Measurements from ENCODE around the gene H2AZ2.

DNA sequence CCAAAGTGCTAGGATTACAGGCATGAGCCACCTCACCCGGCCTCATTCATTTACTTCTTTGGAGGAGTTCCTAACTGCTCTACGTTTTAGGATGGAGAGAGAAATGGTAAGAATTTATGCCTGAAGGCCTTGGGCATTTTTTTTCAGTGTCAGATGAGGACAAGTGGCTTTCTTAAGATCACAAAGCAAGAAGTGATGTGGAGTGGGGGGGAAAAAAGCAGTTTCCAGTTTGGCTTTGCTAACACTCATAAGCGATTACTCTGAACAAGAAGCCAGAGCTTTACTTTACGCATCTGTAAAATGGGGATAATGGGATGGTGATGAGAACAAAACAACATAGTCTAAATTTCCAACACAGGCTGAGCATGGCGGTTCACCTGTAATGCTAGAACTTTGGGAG lies 54.0 kb downstream of the H2AZ2 start:
- TF ChIP-seq POLR2A (IDR thresholded peaks at IDR 0.05; ENCODE audit: extremely low read depth, insufficient read length): no peak
- TF ChIP-seq, protein P1, sequence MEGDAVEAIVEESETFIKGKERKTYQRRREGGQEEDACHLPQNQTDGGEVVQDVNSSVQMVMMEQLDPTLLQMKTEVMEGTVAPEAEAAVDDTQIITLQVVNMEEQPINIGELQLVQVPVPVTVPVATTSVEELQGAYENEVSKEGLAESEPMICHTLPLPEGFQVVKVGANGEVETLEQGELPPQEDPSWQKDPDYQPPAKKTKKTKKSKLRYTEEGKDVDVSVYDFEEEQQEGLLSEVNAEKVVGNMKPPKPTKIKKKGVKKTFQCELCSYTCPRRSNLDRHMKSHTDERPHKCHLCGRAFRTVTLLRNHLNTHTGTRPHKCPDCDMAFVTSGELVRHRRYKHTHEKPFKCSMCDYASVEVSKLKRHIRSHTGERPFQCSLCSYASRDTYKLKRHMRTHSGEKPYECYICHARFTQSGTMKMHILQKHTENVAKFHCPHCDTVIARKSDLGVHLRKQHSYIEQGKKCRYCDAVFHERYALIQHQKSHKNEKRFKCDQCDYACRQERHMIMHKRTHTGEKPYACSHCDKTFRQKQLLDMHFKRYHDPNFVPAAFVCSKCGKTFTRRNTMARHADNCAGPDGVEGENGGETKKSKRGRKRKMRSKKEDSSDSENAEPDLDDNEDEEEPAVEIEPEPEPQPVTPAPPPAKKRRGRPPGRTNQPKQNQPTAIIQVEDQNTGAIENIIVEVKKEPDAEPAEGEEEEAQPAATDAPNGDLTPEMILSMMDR (IDR thresholded peaks at IDR 0.05; ENCODE audit: low read depth, low read length): no peak
- TF ChIP-seq, protein P2, sequence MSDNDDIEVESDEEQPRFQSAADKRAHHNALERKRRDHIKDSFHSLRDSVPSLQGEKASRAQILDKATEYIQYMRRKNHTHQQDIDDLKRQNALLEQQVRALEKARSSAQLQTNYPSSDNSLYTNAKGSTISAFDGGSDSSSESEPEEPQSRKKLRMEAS (IDR thresholded peaks at IDR 0.05; ENCODE audit: low read depth, low read length): no peak
